KMS-11 (cell line): Measurements from ENCODE around the gene FBXO45.
A peak's percentile ranks its signal among the peaks of the same experiment; 100 is the strongest.

Experiments
- H2AFZ ChIP-seq: fragments of 200-600 bp; sonication (generic); 2 replicates; pipeline ENCODE4 v1.6.1; 2016; ENCODE audit warnings: antibody characterized with exemption, mixed run types, low read depth
- H3K27ac ChIP-seq: fragments of 200-600 bp; sonication (generic); 2 replicates; pipeline ENCODE4 v1.6.1; 2016; ENCODE audit warnings: mild to moderate bottlenecking, mixed run types
- H3K27me3 ChIP-seq: fragments of 200-600 bp; sonication (generic); 2 replicates; pipeline ENCODE4 v1.6.1; 2017; ENCODE audit warnings: mild to moderate bottlenecking, low read depth, mixed run types, moderate library complexity; ENCODE audit not compliant: insufficient read depth
- H3K36me3 ChIP-seq: fragments of 200-600 bp; sonication (generic); 2 replicates; pipeline ENCODE4 v1.6.1; 2017; ENCODE audit warnings: mild to moderate bottlenecking, mixed run types; ENCODE audit not compliant: insufficient read depth
- H3K4me1 ChIP-seq: fragments of 200-600 bp; sonication (generic); 2 replicates; pipeline ENCODE4 v1.6.1; 2016; ENCODE audit warnings: mild to moderate bottlenecking, low read depth, mixed run types; ENCODE audit not compliant: poor library complexity, severe bottlenecking
- H3K4me2 ChIP-seq: fragments of 200-600 bp; sonication (generic); 2 replicates; pipeline ENCODE4 v1.7.0; 2016; ENCODE audit warnings: mild to moderate bottlenecking, mixed run types
- H3K4me3 ChIP-seq: fragments of 200-600 bp; sonication (generic); IDR thresholded peaks from 2 replicates; pipeline ENCODE4 v1.6.1; 2017; ENCODE audit warnings: low read depth, low read length, mixed read lengths; ENCODE audit not compliant: insufficient read depth
- H3K79me2 ChIP-seq: fragments of 200-600 bp; sonication (generic); 2 replicates; pipeline ENCODE4 v1.6.1; 2016; ENCODE audit warnings: low read depth, mixed run types; ENCODE audit not compliant: insufficient read depth
- H3K9ac ChIP-seq: fragments of 200-600 bp; sonication (generic); 2 replicates; pipeline ENCODE4 v1.6.1; 2016; ENCODE audit warnings: mild to moderate bottlenecking, mixed run types
- H4K20me1 ChIP-seq: fragments of 200-600 bp; sonication (generic); 2 replicates; pipeline ENCODE4 v1.6.1; 2016; ENCODE audit warnings: mild to moderate bottlenecking, mixed run types; ENCODE audit not compliant: insufficient read depth
- CTCF ChIP-seq: fragments of 200-600 bp; sonication (generic); conservative IDR thresholded peaks from 2 replicates; pipeline ENCODE4 v1.6.1; 2017; ENCODE audit warnings: low read depth, mild to moderate bottlenecking, antibody characterized with exemption, low read length, moderate library complexity, mixed read lengths

FBXO45 gene

GRCh38 chr3:196531418-196531817 lies 37.0 kb upstream of the FBXO45 start:
- H3K79me2 ChIP-seq = no peaks in the 10 kb centered on the region
- no peak overlapping the region for H3K4me3 ChIP-seq
- H3K9ac ChIP-seq = no peak overlapping the region
- H3K27me3 ChIP-seq = no peaks in the 10 kb centered on the region
- H3K27ac ChIP-seq = no peak overlapping the region
- H2AFZ ChIP-seq = no peak overlapping the region
- H4K20me1 ChIP-seq = no peaks in the 10 kb centered on the region
- H3K36me3 ChIP-seq = no peaks in the 10 kb centered on the region
- no peak overlapping the region for H3K4me2 ChIP-seq
- H3K4me1 ChIP-seq = peaks cover 16% of the 10 kb centered on the region
- TF ChIP-seq CTCF = no peak

GRCh38 chr3:196533260-196533681 lies 35.2 kb upstream of the FBXO45 start:
- Histone ChIP-seq H3K27ac (no peak overlapping the region), H3K36me3 (no peaks in the 10 kb centered on the region), H3K4me1 (peaks cover 4% of the 10 kb centered on the region), H3K79me2 (no peaks in the 10 kb centered on the region), H4K20me1 (no peaks in the 10 kb centered on the region), H2AFZ (no peak overlapping the region), H3K9ac (no peak overlapping the region), H3K27me3 (no peaks in the 10 kb centered on the region), H3K4me3 (no peak overlapping the region), H3K4me2 (no peak overlapping the region)
- no peak for TF ChIP-seq CTCF

- no peak overlapping the region for H3K9ac ChIP-seq
- no peak overlapping the region for H3K4me2 ChIP-seq
- H3K79me2 ChIP-seq = no peaks in the 10 kb centered on the region
- H3K36me3 ChIP-seq = no peaks in the 10 kb centered on the region
- H4K20me1 ChIP-seq = no peaks in the 10 kb centered on the region
- H2AFZ ChIP-seq = no peak overlapping the region
- no peaks in the 10 kb centered on the region for H3K27me3 ChIP-seq
- TF ChIP-seq CTCF = peak; percentile 90
- no peak overlapping the region for H3K4me3 ChIP-seq
- no peak overlapping the region for H3K27ac ChIP-seq
- no peaks in the 10 kb centered on the region for H3K4me1 ChIP-seq
Measured at GRCh38 chr3:196537319-196537984, 31.0 kb upstream of the FBXO45 start.

GRCh38 chr3:196541684-196542445 lies 26.6 kb upstream of the FBXO45 start:
- no peak overlapping the region for H3K4me3 ChIP-seq
- no peaks in the 10 kb centered on the region for H3K27me3 ChIP-seq
- no peaks in the 10 kb centered on the region for H3K79me2 ChIP-seq
- H3K4me2 ChIP-seq = no peak overlapping the region
- no peak overlapping the region for H3K9ac ChIP-seq
- no peaks in the 10 kb centered on the region for H3K36me3 ChIP-seq
- no peaks in the 10 kb centered on the region for H4K20me1 ChIP-seq
- no peak for TF ChIP-seq CTCF
- H2AFZ ChIP-seq = no peak overlapping the region
- no peak overlapping the region for H3K27ac ChIP-seq
- no peaks in the 10 kb centered on the region for H3K4me1 ChIP-seq
